Activated CD4-positive, alpha-beta memory T cell treated with anti-CD3 and anti-CD28 coated beads for 36 hours (primary cell): ENCODE data around the gene JHY. TPM values are rescaled to one million over a fixed set of nuclear protein-coding genes. Genes with fewer than 3 reads are reported as not detected.

Source experiments
- CTCF ChIA-PET: fragments of 350-600 bp; sonication (Branson Sonifier 250); formaldehyde crosslinking; loops from one replicate; lab custom pipeline; 2021; ENCODE audit warnings: antibody characterized with exemption, inconsistent platforms; lab: Charles Lee
- POLR2A ChIA-PET: fragments of 350-600 bp; sonication (Branson Sonifier 250); formaldehyde crosslinking; loops from one replicate; lab custom pipeline; 2021; ENCODE audit warnings: antibody characterized with exemption; lab: Charles Lee
- DNase-seq: peaks from one replicate; pipeline ENCODE4 v3.0.0-alpha.2; 2020
- H3K27ac Mint-ChIP-seq: one replicate; pipeline ENCODE4 v1.8.0; 2021; ENCODE audit warnings: mixed read lengths
- H3K27me3 Mint-ChIP-seq: one replicate; pipeline ENCODE4 v1.8.0; 2021; ENCODE audit warnings: mixed read lengths
- H3K36me3 Mint-ChIP-seq: one replicate; pipeline ENCODE4 v1.8.0; 2021; ENCODE audit warnings: mixed read lengths
- H3K4me1 Mint-ChIP-seq: one replicate; pipeline ENCODE4 v1.8.0; 2021; ENCODE audit warnings: low read depth, mixed read lengths
- H3K4me3 Mint-ChIP-seq: one replicate; pipeline ENCODE4 v1.8.0; 2021; ENCODE audit warnings: mild to moderate bottlenecking, mixed read lengths
- H3K9me3 Mint-ChIP-seq: one replicate; pipeline ENCODE4 v1.8.0; 2021; ENCODE audit warnings: mixed read lengths
- intact Hi-C: fragments of 100-400 bp; cut with micrococcal nuclease; formaldehyde crosslinking; loops from one replicate; pipeline ENCODE4 v1.15.1; 2023
- total RNA-seq, 2 experiments: library from RNA; stranded (reverse); gene quantifications; one replicate each; pipeline ENCODE4 v1.2.3, GENCODE V29; 2021

Gene JHY
- total RNA-seq, 2 experiments from 2014 or later, result 1.6 to 1.7 TPM

DNA sequence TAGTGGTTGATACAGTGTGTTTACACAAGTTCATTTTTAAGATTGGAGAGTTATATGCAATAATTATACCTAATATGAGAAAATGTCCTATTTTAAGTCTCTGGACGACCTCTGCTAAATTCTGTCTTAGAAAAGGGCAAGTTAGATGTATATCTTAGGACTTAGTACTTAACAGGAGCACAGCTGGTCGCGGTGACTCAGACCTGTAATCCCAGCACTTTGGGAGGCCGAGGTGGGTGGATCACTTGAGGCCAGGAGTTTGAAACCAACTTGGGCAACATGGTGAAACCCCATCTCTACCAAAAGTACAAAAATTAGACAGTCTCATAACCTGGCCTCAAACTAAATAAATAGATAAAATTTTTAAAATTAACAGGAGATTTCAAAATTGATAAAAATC lies 71.9 kb downstream of the JHY start:
- DNase-seq, result no peak
- intact Hi-C loops, result no loop called here
- ChIA-PET CTCF (interaction anchor here (0.8 kb wide), 1 partner anchor 66 kb away, joined by 3 read pairs; no protein-coding TSS in a partner anchor), POLR2A (no interaction called here)
- no peak overlapping the region for H3K4me3 Mint-ChIP-seq
- H3K27me3 Mint-ChIP-seq, result no peaks in the 10 kb centered on the region
- no peaks in the 10 kb centered on the region for H3K9me3 Mint-ChIP-seq
- H3K27ac Mint-ChIP-seq, result no peak overlapping the region
- no peaks in the 10 kb centered on the region for H3K36me3 Mint-ChIP-seq
- H3K4me1 Mint-ChIP-seq, result no peaks in the 10 kb centered on the region

DNA sequence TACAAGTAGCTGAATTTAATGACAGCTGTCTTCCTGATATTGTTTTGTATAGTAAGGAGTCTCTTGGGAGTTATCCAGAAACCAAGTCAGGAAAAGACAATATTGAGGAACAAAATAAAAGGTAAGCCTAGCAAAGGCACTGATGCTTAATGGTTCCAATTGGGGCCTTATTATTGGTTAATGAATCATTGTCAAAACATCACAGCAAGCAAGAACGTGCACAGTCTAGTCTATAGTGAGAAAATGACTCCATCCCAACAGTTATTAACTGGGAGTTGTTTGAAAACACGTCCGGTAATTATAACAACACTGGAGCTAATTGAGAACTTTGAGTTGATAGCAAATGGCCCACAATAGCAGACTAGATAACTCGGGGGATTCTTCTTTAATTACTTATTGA lies 81.4 kb downstream of the JHY start:
- intact Hi-C loops, result no loop called here

DNA sequence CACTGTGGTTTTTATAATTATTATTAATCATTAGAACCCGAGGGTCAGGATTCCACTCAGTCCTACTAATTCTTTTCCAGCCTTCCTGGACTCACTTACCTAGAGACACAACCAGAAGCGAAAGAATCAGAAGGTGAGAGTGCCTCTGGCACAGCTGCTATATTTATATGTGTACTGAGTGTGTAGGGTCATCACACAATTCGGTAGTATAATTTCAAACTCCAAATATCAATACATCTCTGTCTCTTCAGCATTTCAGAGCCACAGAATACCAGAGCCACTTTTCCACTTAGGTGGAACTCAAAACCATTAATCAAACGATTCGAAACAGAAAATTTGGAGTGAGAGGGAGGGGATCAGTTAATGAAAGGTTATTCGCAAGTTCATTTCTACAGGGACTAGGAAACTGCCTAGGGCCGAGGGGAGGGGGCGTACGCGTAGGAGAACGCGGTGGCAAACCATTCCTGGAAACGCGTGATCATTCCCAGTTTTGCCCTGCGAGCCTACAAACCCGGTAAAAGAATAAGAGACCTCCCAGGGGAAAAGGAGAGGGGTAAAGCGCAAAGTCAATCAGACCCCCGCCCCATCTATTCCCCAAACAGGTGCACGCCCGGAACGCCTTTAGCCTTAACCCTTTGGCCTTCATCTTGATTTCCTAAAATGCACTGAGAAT lies 93.6 kb downstream of the JHY start:
- Mint-ChIP-seq H3K4me1 (peaks cover 27% of the 10 kb centered on the region), H3K36me3 (no peaks in the 10 kb centered on the region), H3K27me3 (peaks cover 67% of the 10 kb centered on the region), H3K27ac (no peak overlapping the region), H3K9me3 (no peaks in the 10 kb centered on the region), H3K4me3 (no peak overlapping the region)
- ChIA-PET POLR2A (no interaction called here), CTCF (no interaction called here)
- DNase-seq, result no peak
- intact Hi-C loops, result no loop called here

More for the DNA sequence above, 81.4 kb downstream of the JHY start:
- no peak overlapping the region for H3K4me3 Mint-ChIP-seq
- no peaks in the 10 kb centered on the region for H3K9me3 Mint-ChIP-seq
- POLR2A ChIA-PET, result no interaction called here
- CTCF ChIA-PET, result no interaction called here
- no peak overlapping the region for H3K27ac Mint-ChIP-seq
- no peak for DNase-seq
- peaks cover 24% of the 10 kb centered on the region for H3K27me3 Mint-ChIP-seq
- no peaks in the 10 kb centered on the region for H3K4me1 Mint-ChIP-seq
- H3K36me3 Mint-ChIP-seq, result no peaks in the 10 kb centered on the region

DNA sequence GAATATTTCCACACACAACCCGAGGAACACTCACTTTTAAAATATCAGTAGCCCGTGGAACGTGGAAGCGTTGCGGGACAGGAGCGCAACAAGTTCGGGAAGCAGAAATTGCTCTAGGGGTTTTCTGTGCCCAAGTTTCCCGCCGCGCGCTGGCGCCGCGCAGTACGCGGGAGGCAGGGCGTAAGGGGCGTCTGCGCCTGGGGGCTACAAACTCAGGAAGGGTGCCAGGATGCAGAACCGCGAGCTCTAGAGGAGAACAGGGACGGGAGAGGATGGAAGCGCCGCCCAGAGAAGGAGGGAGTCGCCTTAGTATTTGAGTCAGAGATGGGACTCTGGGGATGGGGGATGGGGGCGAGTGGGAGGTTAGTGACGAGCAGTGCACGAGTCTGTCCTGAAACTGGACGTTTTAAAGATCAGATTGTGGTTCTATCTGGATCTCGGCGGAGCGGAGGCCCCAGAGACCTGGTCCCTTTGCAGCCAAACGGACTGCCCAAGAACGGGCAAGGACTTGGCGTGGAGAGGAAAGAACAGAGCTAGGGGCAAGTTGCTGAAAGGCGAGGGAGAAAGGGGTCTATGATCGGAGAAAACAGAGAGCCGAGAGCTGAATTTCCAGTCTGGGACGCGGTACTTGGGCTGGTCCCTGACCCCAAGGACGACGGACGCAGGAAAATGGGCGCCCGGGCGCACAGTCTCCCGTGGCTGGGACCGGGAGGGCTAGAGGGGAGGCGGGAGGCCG lies 94.3 kb downstream of the JHY start:
- no peak overlapping the region for H3K27ac Mint-ChIP-seq
- H3K27me3 Mint-ChIP-seq, result peaks cover 73% of the 10 kb centered on the region
- H3K4me3 Mint-ChIP-seq, result peak overlapping the region; percentile 25
- intact Hi-C loops, result no loop called here
- H3K36me3 Mint-ChIP-seq, result no peaks in the 10 kb centered on the region
- H3K4me1 Mint-ChIP-seq, result peaks cover 27% of the 10 kb centered on the region
- CTCF ChIA-PET, result no interaction called here
- no peaks in the 10 kb centered on the region for H3K9me3 Mint-ChIP-seq
- POLR2A ChIA-PET, result no interaction called here
- no peak for DNase-seq

DNA sequence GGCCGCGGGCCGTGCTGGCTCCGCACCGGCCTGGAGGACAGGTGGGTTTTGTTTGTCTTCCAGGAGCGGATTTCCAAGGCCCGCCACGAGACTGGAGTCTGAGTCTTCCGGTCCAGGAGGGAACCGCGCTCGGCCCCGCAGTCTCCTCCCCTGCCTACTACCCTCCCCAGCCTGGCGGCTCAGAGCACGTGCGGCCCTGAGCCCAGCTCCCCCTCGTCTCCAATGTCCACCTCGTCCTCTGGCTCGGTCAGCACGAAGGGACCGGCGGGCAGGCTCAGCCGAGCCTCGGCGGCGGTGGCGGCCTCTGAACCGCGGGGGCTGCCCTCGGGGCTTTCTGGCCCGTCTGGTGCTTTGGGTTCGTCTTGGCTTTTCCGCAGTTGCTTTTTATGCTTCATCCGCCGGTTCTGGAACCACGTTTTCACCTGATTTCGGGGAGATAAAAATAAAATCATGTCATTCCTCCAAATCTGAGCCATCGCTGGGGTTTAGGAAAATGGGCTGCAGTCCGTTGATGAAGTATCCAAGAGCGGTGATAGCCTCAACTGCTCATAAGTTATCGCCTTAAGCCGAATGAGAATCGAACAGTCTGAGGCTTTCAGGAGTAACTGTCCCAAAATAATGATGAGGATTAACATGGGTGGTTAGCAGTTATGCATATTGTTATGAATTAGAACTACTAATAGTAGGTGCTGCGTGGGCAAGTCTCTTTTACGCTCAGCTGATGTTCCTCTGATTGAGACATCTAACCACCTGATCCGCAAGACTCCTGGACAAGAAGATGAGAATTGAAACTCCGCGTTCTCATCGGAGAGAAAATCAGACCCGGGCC lies 95.1 kb downstream of the JHY start:
- no peak for DNase-seq
- peaks cover 80% of the 10 kb centered on the region for H3K27me3 Mint-ChIP-seq
- no peaks in the 10 kb centered on the region for H3K36me3 Mint-ChIP-seq
- H3K27ac Mint-ChIP-seq, result no peak overlapping the region
- POLR2A ChIA-PET, result no interaction called here
- CTCF ChIA-PET, result no interaction called here
- no peaks in the 10 kb centered on the region for H3K9me3 Mint-ChIP-seq
- H3K4me1 Mint-ChIP-seq, result peaks cover 31% of the 10 kb centered on the region
- no peak overlapping the region for H3K4me3 Mint-ChIP-seq
- intact Hi-C loops, result no loop called here

DNA sequence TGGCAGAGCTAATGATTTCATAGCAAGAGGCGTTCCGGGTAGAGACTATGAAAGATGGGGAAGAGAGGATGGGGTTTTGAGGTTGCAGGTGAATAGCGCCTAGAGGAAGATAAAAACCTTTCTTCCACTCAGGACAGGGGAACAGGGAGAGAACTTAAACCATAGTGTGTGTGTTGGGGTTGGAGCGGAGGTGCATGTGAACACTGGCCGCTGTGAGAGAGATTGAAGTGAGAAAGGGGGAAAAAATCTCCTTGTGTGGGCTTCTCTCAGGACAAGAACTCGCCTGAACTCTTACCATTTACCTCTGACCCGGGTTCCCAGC lies 95.7 kb downstream of the JHY start:
- DNase-seq, result no peak
- peaks cover 85% of the 10 kb centered on the region for H3K27me3 Mint-ChIP-seq
- ChIA-PET POLR2A (no interaction called here), CTCF (no interaction called here)
- H3K36me3 Mint-ChIP-seq, result no peaks in the 10 kb centered on the region
- H3K4me1 Mint-ChIP-seq, result peaks cover 35% of the 10 kb centered on the region
- intact Hi-C loops, result no loop called here
- no peak overlapping the region for H3K4me3 Mint-ChIP-seq
- H3K27ac Mint-ChIP-seq, result no peak overlapping the region
- no peaks in the 10 kb centered on the region for H3K9me3 Mint-ChIP-seq

DNA sequence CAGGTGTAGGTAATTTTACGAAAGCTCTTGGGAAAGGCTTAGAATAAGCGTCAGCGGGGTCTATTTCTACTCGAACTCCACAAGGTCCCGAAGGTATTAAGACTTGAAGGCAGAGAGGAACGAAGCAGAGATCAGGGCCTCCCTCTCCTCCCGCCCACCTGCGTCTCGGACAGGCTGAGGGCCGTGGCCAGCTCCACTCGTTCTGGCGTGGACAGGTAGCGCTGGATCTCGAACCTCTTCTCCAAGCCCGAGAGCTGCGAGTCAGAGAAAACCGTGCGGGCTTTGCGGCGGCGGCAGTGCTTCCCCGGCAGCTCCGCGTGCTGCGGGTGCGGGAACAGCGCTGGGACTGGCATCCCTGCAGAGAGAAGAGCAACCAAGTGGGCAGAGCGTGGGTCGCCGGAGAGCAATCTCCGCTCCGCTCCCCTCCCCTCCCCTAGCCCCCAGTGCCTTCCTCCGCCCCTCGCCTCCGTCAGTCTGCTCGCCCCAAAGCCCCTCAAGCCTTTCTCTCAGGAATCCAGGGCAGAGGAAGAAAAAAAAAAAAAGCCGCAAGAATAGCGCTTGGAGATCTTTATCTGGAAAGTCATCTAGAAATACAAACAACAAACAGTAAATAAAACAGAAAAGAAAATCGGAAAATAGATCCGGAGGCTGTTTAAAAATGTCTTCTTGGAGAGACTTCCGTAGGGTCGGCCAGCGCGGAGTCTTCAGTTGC lies 96.7 kb downstream of the JHY start:
- Mint-ChIP-seq H3K36me3 (no peaks in the 10 kb centered on the region), H3K4me1 (peaks cover 39% of the 10 kb centered on the region), H3K9me3 (no peaks in the 10 kb centered on the region), H3K4me3 (no peak overlapping the region), H3K27me3 (peaks cover 84% of the 10 kb centered on the region), H3K27ac (no peak overlapping the region)
- ChIA-PET CTCF (no interaction called here), POLR2A (no interaction called here)
- intact Hi-C loops, result no loop called here
- DNase-seq, result no peak

DNA sequence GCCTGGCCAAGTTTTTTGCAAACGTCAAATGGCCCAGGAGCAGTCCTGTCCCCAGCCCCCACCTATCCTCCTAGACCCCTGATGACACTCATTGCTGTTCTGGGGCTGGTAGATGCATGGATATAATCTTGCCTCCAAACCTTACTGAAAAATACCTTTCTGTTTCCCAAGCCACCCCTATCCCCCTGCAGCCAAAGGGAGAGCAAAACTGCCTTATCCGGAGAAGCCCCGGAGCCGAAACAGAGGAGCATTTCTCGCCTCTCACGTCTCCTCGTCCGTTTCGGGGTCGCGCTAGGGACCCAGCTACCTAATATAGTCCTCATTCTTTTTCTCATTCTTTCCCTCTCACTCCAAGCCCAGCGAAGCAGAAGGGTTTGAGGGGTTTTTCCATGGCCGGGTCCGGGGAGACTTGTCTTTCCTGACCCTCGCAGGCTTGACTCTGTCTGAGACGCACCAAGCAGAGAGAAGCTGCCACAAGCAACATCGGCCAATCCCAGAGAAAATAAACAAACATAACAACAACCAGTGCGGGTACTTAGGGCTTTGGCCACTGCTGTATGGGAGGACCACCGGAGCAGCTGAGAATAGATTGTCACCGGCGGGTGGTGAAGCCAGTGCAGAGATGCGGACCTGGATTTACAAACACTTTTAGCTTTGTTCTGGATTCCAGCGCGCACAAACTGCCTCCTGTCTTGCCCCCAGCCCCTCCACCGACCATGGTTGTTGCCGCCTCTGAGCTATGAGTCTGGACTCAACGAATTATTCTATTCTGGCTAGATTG lies 97.4 kb downstream of the JHY start:
- CTCF ChIA-PET, result interaction anchor here (1.1 to 1.2 kb wide), 2 partner anchors 41 to 116 kb away, joined by 5 to 6 read pairs; no protein-coding TSS in a partner anchor
- Mint-ChIP-seq H3K4me3 (no peak overlapping the region), H3K27ac (no peak overlapping the region), H3K36me3 (no peaks in the 10 kb centered on the region), H3K4me1 (peaks cover 42% of the 10 kb centered on the region), H3K27me3 (peaks cover 85% of the 10 kb centered on the region), H3K9me3 (no peaks in the 10 kb centered on the region)
- DNase-seq, result no peak
- intact Hi-C loops, result loop anchor here (5.0 kb wide), 1 partner anchor 42 kb away; no protein-coding TSS in a partner anchor
- POLR2A ChIA-PET, result no interaction called here

DNA sequence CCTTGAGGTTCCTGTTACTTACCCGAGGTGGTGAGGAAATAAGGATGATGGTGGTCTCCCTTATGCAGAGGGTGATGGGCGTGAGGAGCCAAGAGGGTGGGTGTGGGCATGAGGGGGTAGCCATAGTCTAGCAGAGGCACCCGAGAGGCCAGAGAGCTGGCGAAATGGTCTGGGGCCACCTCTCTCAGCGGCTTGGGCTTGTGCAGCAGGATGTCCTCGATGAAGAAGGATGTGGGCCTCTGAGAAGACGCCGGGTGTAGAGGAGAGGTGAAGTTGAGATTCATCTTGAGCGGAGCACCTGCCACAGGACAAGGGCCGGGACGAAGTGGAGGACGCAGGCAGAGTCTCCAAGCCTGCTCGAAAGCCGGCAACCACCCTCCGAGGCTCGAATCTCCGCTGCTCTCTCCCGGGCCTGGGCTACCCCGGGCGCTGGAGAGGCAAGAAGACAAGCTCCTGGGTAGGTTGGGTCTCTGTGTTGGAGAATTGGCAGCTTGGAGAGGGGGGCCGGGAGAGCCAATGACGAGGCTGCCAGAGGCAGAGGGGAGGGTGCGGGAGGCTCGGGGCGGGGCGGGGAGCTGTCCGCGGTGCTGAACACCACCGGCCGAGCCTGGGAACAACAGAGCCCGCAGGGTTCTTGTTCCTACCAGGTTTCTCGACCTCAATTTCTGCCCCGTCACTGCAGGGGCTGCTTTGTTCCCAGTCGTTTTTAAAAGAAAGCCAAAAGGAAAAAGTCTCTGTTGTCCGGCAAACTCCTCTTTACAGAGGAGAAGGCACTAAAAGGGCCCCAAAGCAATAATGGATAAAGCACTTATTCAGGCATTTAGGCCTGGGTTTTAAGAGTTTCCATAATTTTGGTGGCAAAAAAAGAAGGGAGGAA lies 99.1 kb downstream of the JHY start, which contains the start of gene BSX:
Gene BSX, minus strand, starts transcription at position 447 of the 877 bp plus-strand sequence. Its CDS starts 163 bp downstream, at position 284.
- CTCF ChIA-PET, result no interaction called here

DNA sequence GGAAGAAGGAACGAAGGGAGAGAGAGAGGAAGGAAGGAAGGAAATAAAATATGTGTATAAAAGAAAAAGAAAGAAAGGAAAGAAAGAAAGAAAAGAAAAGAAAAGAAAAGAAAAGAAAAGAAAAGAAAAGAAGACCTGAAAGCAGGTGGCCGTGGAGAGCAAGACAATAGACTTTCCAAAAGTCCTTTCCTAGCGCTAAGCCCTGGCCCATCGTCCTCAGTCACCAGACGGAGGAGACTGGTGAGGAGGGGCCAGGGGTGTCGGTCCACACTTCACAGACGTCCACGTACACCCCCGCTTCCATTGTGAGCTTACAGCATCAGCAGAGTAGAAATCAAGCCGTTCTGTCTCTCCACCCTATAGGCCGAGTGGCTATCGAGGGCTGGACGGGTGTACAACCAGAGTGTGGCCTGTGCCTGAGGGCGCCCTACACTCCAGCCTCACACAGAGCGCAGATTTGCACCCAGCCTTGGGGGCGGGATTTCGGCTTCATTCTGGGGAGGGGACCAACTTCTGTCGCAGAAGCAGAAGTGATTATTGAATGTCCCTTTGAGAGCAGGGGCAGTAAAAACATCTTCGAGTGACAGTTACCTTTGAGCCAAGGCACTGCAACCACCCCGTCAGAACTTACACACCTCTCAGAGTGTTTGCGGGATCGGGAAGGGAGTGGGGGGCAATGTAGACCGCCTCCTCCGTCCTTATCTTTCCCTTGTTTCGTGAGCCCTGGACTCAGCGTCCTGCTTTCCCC lies 101.1 kb downstream of the JHY start:
- H3K27ac Mint-ChIP-seq, result no peak overlapping the region
- DNase-seq, result no peak
- POLR2A ChIA-PET, result no interaction called here
- intact Hi-C loops, result loop anchor here (2.0 to 5.0 kb wide), 2 partner anchors 39 to 75 kb away; no protein-coding TSS in a partner anchor
- H3K9me3 Mint-ChIP-seq, result no peaks in the 10 kb centered on the region
- H3K36me3 Mint-ChIP-seq, result no peaks in the 10 kb centered on the region
- peak overlapping the region; percentile 78 for H3K4me3 Mint-ChIP-seq
- H3K27me3 Mint-ChIP-seq, result peaks cover 73% of the 10 kb centered on the region
- H3K4me1 Mint-ChIP-seq, result peaks cover 22% of the 10 kb centered on the region
- CTCF ChIA-PET, result interaction anchor here (1.2 kb wide), 1 partner anchor 37 kb away, joined by 3 read pairs; no protein-coding TSS in a partner anchor

More for the DNA sequence above, 99.1 kb downstream of the JHY start, which contains the start of gene BSX:
- no peak within 1 kb of the TSS for H3K4me3 Mint-ChIP-seq
- no peak within 1 kb of the TSS for H3K27ac Mint-ChIP-seq
- peaks cover 36% of the 10 kb centered on the region for H3K4me1 Mint-ChIP-seq
- H3K36me3 Mint-ChIP-seq, result no peaks in the 10 kb centered on the region
- no peaks in the 10 kb centered on the region for H3K9me3 Mint-ChIP-seq
- peaks cover 84% of the 10 kb centered on the region for H3K27me3 Mint-ChIP-seq
- intact Hi-C loops, result loop anchor here (2.0 to 5.0 kb wide), 2 partner anchors 41 to 77 kb away; no protein-coding TSS in a partner anchor
- POLR2A ChIA-PET, result no interaction called here
- DNase-seq, result peak; percentile 70
